Tibial nerve (tissue), 4 donors: ENCODE data around the gene GGPS1.

ENCODE experiments used
- EP300 ChIP-seq, 2 donors: sonication (generic); formaldehyde crosslinking; IDR thresholded peaks; one replicate each; pipeline ENCODE4 v1.6.1; 2017; ENCODE audit warnings: antibody characterized with exemption in 2 of 2, mild to moderate bottlenecking in 1 of 2
- POLR2A ChIP-seq, 2 donors: fragments of 450-650 bp; IDR thresholded peaks; one replicate each; pipeline ENCODE4 v1.6.1; 2017; ENCODE audit warnings: antibody characterized with exemption in 2 of 2, mild to moderate bottlenecking in 2 of 2, moderate library complexity in 2 of 2
- TF ChIP-seq, protein P1 (sequence below), 5 experiments: fragments of 200-600 bp in 3 of 5; fragments of 450-650 bp in 2 of 5; sonication (generic) in 3 of 5; IDR thresholded peaks; one replicate each; pipeline ENCODE4 v1.5.1; 2016 to 2019; ENCODE audit warnings: antibody characterized with exemption in 5 of 5, mild to moderate bottlenecking in 3 of 5, moderate library complexity in 2 of 5

GRCh38 chr1:235286667-235287066 lies 41.7 kb upstream of the GGPS1 start:
- TF ChIP-seq, protein P1, sequence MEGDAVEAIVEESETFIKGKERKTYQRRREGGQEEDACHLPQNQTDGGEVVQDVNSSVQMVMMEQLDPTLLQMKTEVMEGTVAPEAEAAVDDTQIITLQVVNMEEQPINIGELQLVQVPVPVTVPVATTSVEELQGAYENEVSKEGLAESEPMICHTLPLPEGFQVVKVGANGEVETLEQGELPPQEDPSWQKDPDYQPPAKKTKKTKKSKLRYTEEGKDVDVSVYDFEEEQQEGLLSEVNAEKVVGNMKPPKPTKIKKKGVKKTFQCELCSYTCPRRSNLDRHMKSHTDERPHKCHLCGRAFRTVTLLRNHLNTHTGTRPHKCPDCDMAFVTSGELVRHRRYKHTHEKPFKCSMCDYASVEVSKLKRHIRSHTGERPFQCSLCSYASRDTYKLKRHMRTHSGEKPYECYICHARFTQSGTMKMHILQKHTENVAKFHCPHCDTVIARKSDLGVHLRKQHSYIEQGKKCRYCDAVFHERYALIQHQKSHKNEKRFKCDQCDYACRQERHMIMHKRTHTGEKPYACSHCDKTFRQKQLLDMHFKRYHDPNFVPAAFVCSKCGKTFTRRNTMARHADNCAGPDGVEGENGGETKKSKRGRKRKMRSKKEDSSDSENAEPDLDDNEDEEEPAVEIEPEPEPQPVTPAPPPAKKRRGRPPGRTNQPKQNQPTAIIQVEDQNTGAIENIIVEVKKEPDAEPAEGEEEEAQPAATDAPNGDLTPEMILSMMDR (IDR thresholded peaks at IDR 0.05), result no peak
- no peak for TF ChIP-seq POLR2A (IDR thresholded peaks at IDR 0.05)
- no peak for TF ChIP-seq EP300 (IDR thresholded peaks at IDR 0.05)
